ENCODE data around the gene DEPDC5.
"Not testable (repeated sequence)": the region's sequence is repeated elsewhere in the genome, so short reads cannot be mapped to it uniquely, and the experiment has no call there.

The DEPDC5 gene

DNA sequence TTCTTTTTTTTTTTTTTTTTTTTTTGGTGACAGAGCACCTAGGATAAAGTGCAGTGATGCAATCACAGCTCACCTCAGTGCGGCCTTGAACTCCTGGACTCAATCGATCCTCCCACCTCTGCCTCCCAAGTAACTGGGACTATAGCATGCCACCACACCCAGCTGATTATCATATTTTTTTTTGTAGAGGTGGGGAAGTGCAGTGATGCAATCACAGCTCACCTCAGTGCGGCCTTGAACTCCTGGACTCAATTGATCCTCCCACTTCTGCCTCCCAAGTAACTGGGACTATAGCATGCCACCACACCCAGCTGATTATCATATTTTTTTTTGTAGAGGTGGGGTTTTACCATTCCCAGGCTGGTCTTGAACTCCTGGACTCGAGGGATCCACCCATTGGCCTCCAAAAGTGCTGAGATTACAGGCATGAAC lies 61.6 kb downstream of the DEPDC5 start:
- not testable (repeated sequence) for DNase-seq

DNA sequence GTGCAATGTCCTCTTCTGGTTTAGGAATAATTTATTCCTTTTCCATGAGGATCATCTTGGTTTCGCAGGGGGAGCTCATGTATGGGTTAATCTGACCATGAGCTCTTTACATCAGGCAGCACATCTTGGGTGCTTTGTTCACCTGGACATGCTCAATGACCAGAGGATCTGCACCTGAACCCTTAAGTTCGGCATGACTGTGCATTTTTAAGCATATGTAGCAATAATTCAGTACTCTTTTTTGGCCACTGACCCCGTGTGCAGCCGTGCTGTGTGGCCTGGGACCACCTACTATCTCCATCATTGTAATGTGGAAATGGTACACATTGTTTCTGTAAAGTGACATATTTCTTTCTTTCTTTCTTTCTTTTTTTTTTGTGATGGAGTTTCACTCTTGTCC lies 62.9 kb downstream of the DEPDC5 start:
- DNase-seq: no peak

DNA sequence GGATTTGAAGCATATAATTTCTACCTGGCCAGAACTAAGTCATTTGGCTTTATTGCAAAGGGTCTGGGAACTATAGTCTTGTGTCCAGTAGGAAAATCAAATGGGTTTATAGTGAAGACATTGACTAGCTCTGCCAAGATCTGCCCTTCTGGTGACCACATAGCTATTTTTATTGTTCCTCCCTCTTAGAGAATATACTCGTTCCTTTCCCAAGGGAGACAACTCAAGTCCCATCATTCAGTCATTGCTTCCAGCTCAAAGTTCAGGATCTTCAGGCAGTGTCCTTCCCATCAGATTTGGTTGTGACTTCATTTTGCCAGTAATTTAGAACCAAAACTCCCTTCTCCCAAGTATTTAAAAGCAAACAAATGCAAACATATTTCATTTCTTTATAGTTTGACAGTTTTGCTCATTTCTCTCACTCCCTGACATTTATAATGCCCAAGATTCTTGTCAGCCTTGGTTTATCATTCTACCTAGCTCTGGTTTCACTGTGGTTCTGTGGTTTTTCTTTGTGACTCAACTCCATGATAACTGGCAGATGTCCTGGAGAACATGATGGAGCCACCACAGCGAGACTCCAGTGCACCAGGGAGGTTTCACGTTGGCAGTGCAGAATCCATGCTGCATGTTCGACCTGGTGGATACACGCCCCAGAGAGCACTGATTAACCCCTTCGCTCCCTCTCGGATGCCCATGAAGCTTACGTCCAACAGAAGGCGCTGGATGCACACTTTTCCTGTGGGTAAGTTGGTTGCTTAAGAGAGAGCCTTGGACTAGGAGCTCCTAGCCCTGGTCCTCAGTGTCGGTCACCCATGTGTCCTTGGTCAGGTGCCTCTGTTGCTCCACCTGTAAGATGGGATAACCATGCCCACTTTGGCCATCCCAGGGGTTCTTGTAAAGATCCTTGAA lies 64.9 kb downstream of the DEPDC5 start:
- DNase-seq: peak; percentile 16

GRCh38 chr22:31820655-31821054 lies 66.8 kb downstream of the DEPDC5 start:
- DNase-seq: no peak

DNA sequence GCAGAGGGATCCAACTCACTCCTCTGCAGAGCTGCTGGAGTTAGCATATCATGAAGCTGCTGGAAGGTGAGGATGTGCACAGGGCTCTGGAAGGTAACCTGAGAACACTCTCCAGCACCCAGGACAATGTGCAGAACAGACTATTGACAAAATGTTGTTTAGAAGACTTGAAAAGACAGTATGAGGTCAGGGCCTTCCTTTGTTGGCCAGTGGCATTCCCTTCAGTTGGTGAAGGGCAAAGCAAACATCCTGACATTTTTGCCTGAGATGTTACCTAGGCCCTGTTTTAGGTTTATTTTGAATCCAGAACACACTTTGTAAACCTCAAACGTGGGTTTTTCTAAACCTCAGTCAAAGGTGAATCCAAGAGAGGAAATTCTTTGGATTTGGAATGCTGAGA lies 67.8 kb downstream of the DEPDC5 start:
- no peak for DNase-seq

GRCh38 chr22:31822523-31822922 lies 68.7 kb downstream of the DEPDC5 start:
- DNase-seq: no peak

GRCh38 chr22:31825513-31825912 lies 71.7 kb downstream of the DEPDC5 start:
- DNase-seq: no peak

GRCh38 chr22:31826443-31826842 lies 72.6 kb downstream of the DEPDC5 start:
- no peak for DNase-seq

DNA sequence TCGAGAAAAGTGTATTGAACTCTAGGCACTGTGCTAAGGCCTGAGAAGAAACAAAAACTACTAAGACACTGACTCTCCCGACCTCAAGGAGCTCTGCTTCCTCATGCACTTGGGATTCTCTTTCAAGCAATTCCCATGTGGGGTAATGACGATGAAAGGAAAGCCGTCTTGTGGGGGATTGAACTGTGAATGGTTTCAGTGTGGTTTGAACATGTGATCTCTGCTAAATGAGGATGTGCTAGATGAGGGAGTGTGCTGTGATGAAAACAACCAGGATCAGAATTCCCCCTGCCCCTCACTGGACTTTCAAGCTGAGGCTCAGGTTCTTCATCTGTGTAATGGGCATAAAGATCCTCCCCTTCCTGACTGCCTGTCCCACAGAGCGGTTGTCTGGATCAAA lies 74.9 kb downstream of the DEPDC5 start:
- DNase-seq: no peak

- no peak for DNase-seq
Measured at GRCh38 chr22:31829505-31829904, 75.7 kb downstream of the DEPDC5 start.

GRCh38 chr22:31830721-31831070 lies 76.9 kb downstream of the DEPDC5 start:
- DNase-seq: no peak

DNA sequence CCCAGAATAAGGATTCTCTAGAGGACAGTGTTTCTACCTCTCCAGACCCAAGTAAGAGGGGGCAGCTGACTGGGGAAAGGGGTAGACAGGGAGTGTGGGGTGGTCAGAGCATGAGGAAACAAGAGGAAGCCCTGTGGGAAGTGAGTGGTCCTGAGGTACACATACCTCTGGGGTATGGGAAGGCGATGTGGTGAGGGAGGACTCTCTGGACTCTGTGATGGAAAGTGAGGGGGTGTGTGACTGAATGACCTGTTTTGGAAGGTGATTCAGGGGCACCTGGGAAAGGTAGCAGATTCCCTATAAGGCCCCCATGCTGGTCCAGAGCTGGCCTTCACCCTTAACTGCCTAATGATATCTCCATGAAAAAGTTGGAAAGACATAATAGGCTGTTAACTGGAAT lies 80.1 kb downstream of the DEPDC5 start:
- DNase-seq: no peak

DNA sequence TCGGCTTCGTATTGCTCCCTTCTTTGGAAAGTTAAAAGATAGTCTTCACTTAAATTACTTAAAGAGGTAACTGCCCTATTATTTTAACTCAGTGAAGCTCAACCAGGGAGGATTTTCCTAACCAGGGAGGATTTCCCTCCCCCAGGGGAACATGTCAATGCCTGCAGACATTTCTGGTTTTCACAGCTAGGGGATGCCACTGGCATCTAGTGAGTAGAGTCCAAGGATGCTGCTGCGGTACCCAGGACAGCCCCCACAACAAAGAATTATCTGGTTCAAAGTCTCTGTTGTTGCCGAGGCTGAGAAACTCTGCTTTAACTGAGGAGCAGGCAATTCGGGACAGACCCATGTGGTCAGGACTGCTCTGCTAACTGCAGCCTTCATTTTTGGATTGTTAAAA lies 82.2 kb downstream of the DEPDC5 start:
- DNase-seq: no peak

DNA sequence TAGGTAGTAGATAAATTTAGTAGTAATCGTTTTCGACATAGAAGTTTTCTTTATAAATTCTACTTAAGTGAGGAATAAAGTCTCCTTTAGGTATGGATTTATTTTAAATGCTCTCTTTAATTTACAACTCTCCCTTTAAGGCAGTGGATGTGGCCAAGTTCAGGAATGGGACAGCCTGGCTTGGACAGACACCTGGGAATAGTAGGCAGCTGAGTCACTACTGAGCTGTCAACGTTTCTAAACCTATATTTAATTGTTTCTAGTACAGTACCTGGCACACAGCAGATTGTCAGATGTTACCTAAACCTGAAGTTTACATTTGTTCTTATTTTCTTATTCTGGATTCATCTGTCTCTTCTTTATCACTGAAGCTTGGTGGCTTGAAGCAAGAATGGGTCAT lies 85.1 kb downstream of the DEPDC5 start:
- no peak for DNase-seq

- DNase-seq: no peak
Measured at GRCh38 chr22:31839986-31840385, 86.2 kb downstream of the DEPDC5 start.

- no peak for DNase-seq
Measured at GRCh38 chr22:31840585-31840984, 86.8 kb downstream of the DEPDC5 start.

DNA sequence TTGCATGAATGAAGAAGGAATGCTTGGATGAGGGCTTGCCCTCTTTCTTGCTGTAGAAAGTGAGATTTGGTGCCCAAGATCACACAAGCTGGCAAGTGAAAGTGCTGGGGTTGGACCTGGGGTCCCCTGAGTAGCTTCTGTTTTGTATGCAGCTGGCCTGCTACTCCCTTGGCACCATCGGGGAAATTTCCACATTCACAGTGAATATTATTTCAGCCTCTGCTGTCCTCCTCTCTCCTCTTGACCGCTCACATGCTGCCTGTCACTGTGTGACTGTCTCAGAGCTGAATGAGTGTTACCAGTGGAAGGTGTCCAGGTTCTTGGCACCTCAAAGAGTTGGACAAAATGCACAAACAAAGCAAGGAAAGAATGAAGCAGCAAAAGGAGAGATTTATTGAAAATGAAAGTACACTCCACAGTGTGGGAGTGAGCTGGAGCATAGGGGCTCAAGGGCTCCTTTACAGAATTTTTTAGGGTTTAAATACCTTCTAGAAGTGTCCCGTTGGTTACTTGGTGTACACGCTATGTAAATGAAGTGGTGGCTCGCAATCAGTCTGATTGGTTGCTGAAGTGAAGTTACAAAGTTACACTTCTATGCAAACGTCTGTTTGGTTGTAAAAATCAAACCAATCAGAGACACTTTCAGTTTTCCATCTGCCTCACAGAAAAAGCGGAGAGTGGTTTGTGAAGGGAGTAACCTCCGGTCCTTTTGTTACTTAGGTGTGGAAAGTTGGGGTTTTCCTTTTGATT lies 87.4 kb downstream of the DEPDC5 start:
- DNase-seq: no peak

DNA sequence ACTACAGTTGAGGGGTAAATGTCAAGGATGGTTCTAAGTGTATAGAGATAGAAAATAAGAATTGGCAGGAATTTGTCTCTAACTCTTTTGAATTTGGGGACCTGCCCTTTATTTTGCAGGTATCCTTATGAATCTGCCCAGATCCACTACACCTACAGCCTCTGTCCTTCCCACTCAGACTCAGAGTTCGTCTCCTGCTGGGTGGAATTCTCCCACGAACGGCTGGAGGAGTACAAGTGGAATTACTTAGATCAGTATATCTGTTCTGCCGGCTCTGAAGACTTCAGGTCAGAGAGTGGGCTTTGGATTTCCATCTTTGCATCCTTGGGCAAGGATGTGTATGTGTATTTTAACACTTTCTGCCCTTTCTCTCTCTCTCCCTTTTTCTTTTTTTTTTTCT lies 89.7 kb downstream of the DEPDC5 start:
- DNase-seq: no peak

- DNase-seq: no peak
Measured at GRCh38 chr22:31844941-31845340, 91.1 kb downstream of the DEPDC5 start.

GRCh38 chr22:31846161-31847115 lies 92.6 kb downstream of the DEPDC5 start:
- peak; percentile 53 for DNase-seq

GRCh38 chr22:31848411-31848810 lies 94.6 kb downstream of the DEPDC5 start:
- DNase-seq: no peak

GRCh38 chr22:31850135-31850534 lies 96.3 kb downstream of the DEPDC5 start:
- DNase-seq: no peak
